HG02642 (cell line): Measurements from ENCODE around the gene HTT-AS.

Experiments
- ATAC-seq: cut with Tn5 transposase; IDR thresholded peaks from one replicate; pipeline ENCODE4 v1.9.1; 2021; ENCODE audit warnings: mild to moderate bottlenecking; ENCODE audit not compliant: unreplicated experiment, poor library complexity

HTT-AS gene

DNA sequence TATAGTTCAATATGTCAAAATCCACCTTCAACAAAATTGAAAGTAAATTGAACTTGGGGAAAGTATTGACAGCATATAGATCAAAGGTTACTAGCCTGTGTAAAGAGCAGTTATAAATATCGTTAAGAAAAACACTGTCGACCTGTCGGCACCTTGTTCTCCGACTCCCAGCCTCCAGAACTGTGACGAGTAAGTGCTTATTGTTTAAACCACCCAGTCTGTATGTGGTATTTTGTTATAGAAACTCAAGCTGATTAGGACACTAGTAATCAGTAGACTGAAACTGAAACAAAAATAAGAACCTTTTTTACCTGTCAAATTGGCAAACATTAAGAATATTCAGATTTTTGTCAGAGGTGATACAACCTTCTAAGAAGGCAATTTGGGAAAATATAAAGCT, 17.1 kb upstream of the HTT-AS start:
- no peak for ATAC-seq

DNA sequence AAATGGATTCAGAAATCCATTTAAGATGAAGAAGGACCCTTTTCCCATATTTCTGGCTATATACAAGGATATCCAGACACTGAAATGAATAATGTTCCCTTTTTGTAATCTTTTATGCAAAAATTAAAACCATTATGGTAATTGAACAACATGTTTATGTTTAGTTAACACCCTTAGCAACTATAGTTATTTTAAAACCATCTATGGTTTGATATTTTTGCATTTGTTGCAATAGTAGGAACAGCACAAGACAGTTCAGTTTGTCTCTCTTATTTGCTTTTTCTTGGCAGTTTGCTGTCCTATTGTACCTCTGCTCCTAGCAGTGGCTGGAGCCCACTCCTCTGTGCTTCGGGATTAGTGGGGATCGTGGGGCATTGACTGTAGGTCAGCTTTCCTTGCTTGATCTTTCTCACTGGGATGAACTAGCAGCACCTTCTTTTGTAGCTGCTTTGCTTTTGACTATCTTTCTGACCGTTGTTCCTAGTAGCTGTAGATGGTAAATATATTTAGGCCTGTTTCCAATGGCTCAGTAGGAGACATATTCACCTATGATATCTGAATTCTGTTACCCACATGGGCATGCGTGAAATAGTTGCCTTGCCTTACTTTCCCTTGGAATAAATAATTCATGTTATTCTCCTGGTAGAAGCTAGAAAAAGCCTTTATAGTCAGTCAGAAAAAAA, 12.9 kb upstream of the HTT-AS start:
- ATAC-seq, result no peak

DNA sequence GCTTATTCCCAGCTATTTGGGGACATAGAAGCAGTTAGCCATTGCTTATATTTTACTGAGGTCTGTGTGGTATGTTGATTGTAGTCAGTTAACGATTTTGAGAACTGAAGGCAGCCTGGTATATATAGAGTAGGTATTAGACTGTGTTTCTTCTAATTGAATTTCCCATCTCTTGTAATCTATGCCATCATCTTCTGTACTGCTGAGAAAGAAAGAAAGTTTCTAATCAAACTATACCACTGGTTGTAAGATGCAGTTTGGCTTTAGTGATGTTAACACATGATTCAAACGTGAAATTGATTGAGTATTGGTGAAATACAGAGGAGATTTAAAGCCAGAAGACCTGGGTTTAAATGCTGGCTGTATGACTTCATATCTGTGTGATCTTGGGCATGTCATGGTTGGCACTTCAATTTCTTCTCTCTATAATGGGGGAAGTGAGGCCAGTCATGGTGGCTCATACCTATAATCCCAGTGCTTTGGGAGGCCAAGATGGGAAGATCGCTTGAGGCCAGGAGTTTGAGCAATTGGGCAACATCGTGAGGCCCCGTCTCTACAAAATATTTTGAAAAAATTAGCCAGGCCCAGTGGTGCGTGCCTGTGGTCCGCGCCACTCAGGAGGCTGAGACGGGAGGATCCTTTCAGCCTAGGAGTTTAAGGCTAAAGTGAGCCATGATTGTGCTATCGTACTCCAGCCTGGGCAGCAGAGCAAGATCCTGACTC, 11.8 kb upstream of the HTT-AS start:
- ATAC-seq, result no peak

DNA sequence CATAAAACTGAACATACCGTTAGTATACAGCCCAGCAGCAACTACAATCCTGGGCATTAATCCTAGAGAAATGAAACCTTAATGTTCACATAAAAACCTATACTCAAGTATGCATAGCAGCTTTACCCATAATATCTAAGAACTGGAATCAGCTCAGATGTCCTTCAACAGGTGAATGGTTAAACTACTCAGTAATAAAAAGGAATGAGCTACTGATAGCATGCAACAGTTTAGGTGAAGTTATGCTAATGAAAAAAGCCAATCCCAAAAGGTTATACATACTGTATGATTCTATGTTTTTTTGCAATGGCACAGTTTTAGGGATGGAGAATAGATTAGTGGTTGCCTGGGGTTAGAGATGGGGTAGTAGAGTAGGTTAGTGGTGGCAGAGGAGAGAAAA, 9.4 kb upstream of the HTT-AS start:
- no peak for ATAC-seq

DNA sequence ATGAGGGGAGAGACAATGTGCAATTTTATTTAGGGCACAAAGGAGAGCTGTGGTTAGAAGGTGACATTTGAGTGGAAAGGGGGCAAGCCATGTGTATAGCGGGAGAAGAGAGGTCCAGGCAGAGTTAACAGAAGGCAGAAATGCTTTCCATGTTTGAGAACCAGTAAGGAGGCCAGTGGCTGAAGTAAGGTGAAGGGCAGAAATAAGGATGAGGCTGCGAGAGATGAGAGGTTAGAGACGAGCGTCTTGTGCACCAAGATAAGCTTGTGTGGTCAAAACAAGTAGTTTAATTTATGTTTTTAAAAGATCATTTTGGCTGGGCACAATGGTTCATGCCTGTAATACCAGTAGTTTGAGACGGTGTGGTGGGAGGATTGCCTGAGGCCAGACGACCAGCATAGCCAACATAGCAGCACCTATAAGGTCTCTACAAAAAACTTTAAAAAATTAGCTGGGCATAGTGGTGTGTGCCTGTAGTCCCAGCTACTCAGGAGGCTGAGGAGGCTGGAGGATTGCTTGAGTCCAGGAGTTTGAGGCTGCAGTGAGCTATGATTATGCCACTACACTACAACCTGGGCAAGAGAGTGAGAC, 8.7 kb upstream of the HTT-AS start:
- ATAC-seq, result no peak

DNA sequence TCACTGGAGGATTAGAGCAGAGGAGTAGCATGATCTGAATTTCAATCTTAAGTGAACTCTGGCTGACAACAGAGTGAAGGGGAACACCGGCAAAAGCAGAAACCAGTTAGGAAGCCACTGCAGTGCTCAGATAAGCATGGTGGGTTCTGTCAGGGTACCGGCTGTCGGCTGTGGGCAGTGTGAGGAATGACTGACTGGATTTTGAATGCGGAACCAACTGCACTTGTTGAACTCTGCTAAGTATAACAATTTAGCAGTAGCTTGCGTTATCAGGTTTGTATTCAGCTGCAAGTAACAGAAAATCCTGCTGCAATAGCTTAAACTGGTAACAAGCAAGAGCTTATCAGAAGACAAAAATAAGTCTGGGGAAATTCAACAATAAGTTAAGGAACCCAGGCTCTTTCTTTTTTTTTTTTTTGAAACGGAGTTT, 5.4 kb upstream of the HTT-AS start:
- ATAC-seq, result peak; percentile 28

DNA sequence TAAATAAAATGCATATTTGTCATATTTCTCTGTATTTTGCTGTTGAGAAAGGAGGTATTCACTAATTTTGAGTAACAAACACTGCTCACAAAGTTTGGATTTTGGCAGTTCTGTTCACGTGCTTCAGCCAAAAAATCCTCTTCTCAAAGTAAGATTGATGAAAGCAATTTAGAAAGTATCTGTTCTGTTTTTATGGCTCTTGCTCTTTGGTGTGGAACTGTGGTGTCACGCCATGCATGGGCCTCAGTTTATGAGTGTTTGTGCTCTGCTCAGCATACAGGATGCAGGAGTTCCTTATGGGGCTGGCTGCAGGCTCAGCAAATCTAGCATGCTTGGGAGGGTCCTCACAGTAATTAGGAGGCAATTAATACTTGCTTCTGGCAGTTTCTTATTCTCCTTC, 3.5 kb upstream of the HTT-AS start:
- peak; percentile 20 for ATAC-seq

DNA sequence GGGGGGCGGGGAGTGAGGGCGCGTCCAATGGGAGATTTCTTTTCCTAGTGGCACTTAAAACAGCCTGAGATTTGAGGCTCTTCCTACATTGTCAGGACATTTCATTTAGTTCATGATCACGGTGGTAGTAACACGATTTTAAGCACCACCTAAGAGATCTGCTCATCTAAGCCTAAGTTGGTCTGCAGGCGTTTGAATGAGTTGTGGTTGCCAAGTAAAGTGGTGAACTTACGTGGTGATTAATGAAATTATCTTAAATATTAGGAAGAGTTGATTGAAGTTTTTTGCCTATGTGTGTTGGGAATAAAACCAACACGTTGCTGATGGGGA, 1.3 kb upstream of the HTT-AS start:
- ATAC-seq, result no peak

DNA sequence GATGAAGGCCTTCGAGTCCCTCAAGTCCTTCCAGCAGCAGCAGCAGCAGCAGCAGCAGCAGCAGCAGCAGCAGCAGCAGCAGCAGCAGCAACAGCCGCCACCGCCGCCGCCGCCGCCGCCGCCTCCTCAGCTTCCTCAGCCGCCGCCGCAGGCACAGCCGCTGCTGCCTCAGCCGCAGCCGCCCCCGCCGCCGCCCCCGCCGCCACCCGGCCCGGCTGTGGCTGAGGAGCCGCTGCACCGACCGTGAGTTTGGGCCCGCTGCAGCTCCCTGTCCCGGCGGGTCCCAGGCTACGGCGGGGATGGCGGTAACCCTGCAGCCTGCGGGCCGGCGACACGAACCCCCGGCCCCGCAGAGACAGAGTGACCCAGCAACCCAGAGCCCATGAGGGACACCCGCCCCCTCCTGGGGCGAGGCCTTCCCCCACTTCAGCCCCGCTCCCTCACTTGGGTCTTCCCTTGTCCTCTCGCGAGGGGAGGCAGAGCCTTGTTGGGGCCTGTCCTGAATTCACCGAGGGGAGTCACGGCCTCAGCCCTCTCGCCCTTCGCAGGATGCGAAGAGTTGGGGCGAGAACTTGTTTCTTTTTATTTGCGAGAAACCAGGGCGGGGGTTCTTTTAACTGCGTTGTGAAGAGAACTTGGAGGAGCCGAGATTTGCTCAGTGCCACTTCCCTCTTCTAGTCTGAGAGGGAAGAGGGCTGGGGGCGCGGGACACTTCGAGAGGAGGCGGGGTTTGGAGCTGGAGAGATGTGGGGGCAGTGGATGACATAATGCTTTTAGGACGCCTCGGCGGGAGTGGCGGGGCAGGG, 711 bp upstream of the HTT-AS start:
- ATAC-seq, result peak; percentile 16

DNA sequence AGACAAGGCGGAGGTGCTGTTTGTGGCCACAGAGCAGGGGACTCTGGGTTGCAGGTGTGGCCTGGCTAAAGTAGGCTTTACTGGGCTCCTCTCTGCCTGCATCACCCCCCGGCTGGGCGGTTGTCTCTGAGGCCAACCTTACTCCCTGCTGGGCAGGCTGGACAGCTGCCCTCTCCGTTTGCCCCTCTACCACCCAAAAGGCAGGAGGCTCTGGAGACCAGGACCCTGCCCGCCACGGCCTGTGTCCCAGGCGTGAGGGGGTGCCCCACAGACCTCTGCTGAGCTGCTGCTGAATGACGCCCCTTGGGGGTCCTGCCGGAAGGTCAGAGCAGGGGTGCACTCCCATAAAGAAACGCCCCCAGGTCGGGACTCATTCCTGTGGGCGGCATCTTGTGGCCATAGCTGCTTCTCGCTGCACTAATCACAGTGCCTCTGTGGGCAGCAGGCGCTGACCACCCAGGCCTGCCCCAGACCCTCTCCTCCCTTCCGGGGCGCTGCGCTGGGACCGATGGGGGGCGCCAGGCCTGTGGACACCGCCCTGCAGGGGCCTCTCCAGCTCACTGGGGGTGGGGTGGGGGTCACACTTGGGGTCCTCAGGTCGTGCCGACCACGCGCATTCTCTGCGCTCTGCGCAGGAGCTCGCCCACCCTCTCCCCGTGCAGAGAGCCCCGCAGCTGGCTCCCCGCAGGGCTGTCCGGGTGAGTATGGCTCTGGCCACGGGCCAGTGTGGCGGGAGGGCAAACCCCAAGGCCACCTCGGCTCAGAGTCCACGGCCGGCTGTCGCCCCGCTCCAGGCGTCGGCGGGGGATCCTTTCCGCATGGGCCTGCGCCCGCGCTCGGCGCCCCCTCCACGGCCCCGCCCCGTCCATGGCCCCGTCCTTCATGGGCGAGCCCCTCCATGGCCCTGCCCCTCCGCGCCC, 920 bp downstream of the HTT-AS start:
- peak; percentile 37 for ATAC-seq

DNA sequence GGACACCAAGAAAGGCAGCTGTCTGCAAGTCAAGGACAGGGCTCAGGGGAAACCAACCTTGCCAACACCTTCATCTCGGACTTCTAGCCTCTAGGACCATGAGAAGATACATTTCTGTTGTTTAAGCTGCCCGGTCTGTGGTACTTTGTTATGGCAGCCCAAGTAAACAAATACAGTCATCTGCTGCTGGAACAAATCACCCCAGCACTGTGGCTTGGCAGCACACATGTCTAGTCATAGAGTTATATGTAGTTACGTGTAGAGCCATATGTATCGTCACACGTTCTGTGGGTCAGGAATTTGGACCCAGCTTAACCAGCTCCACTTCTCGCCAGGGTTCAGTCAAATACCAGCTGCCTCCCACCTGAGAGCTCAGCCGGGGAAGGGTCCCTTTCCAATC, 2.5 kb downstream of the HTT-AS start:
- no peak for ATAC-seq

DNA sequence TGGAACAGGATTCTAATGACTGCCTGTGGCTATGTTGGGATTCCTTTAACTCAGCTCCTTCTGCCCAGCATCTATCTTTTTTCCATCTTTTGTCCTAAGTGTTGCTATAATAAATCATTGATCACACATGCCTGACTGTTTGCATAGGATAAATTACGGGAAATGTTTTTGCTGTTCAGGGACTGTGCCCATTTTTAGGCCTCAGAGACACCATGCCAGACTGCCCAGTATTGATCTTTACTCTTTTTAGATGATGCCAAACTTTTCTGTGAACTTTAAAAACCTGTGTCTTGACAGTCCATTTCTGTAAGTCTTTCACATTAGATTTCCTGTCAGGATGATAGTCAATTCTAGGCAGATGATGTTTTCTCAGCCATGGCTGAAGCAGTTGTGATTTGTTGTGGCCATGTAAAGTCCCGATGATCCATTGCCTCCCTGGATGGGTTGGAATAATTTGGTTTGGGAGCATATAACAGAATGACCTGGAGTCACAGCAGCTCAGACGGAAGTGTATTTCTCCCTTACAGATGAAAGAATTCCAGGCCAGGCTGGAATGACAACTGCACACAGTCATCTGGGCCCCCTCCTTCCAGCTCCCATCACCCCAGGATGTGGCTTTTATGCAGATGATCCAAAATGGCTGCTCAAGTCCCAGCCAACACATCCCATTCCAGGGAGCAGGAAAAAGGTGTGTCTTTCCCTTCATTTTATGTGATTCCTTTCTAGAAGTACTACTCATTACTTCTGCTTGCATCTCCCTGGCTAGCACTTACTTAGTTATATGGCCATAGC, 3.4 kb downstream of the HTT-AS start:
- no peak for ATAC-seq

DNA sequence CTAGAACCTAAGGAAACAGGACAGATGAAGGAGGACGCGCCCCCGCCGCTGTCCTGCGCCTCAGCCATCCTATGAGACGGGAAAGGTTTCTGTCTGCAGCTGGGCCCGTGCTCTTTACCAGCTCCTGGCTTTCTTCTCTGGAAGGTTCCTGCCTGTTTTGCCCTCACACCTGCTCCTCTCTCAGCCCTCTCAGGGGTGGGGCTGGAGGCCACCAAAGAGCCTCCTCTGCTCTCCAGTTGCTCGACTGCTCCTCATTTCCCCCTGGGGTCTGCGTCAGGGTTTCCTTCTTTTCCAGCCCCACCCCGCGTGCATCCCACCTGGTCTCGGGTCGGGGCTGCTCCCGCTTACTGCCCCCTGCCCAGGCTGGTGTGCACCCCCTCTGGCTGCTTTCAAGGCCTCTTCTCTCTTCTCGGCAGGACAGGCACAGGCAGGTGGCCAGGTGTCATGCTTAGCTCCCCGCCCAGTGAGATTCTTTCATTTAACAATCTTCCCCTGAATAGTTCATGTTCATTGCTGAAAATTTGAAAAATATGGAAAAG, 4.6 kb downstream of the HTT-AS start:
- ATAC-seq, result no peak

DNA sequence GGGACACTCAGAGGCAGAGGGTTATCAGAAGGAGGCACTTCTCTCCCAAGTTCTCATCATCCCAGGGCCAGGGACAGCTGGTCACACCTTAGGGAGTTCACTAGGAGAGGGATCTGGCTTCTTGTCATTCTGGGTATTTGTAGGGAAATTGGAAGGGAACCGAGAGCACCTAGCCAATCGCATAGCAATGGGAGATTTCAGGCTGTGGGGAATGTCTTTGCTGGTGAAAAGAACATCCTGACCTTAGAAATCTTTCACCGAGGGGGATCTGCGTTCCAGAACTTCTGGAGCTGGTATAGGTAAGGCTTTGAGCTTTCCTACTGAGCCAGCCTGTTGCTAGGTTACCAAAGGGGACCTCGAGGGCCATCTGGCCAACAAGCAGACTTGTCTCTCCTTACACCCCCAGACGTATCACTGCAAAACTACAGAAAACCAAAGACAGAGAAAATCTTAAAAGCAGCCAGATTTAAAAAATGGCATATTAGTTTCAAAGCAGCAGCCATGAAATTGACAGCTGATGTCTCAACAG, 6.8 kb downstream of the HTT-AS start:
- no peak for ATAC-seq

DNA sequence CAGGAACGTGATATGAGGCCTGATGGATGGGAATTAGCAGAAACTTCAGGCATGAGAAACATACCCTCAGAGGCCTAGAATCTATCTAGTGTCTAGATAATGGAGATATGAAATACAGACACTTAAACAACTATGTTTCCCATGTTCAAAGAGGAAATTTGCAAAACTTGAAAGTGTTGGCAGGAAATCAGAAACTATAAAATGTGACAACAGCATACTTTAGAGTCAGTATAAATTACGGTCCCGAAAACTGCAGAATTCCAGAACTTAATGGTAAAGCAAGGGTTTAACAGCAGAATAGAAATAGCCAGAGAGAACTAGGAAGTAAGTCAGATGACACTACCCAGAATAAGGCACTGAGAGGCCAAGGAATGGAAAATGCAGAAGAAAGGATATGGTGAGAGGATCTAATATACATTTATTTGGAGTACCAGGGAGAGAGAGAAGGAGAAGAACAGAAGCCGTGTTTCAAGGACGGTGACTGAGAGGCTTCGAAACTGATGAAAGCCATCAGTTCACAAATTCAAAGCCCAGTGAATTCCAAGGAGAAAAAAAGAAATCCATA, 7.4 kb downstream of the HTT-AS start:
- ATAC-seq, result no peak

DNA sequence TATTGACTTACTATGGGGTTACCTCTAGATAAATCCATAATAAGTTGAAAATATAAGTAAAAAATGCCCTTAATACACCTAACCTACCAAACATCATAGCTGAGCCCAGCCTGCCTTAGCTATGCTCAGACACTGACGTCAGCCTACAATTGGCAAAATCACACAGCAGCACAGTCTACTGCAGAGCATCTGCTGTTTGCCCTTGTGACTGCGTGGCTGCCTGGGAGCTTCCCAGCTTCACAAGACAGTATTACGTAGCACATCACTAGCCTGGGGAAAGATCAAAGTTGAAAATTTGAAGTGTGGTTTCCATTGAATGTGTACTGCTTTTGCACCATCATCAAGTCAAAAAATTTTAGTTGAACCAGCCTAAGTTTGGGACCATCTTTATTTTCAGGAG, 8.8 kb downstream of the HTT-AS start:
- ATAC-seq, result no peak

DNA sequence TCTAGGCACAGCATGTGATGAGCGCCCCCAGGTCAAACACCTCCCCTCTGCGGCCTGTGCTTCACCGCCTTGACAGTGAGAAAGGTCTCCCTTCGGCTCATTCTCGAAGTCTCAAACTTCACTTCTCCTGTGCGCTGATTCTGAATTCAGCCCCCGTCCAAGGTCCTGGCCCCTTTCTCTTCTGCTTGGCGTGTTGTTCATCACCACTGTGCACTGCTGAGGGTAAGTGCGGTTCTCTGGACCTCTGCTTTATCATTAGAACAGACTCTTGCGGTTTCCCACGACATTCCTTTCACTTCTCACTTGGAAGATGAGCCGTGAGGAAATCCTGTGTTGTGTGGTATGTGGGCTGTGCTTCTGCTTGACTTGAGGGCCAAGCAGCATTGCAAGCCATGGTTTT, 11.9 kb downstream of the HTT-AS start:
- ATAC-seq, result no peak

DNA sequence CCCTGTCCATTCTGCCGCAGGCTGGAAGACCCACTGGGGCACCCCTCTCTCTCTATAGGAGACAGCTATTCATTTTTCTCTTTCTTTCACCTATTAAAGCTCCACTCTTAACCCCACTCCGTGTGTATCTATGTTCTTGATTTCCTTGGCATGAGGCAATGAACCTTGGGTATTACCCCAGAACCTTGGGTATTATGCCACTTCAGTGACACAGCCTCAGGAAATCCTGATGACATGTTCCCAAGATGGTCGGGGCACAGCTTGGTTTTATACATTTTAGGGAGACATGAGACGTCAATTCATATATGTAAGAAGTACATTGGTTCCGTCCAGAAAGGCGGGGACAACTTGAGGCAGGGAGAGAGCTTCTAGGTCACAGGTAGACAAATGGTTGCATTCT, 13.4 kb downstream of the HTT-AS start:
- no peak for ATAC-seq
